ENCODE data around the gene VARS1.
"Not testable (repeated sequence)": the region's sequence is repeated elsewhere in the genome, so short reads cannot be mapped to it uniquely, and the experiment has no call there.

The VARS1 gene

GRCh38 chr6:31795616-31796298 is at the start of gene VARS1:
Gene VARS1 (minus strand): TSS chr6:31795752. CDS start chr6:31795217, 535 bp downstream.
- FAIRE-seq, result no peak

GRCh38 chr6:31844507-31844906 is 49.0 kb upstream of the VARS1 start:
- FAIRE-seq, result no peak

- no peak for FAIRE-seq
These were observed 46.5 kb upstream of the VARS1 start for GRCh38 chr6:31842053-31842452.

- not testable (repeated sequence) for FAIRE-seq
These were observed 44.2 kb upstream of the VARS1 start for GRCh38 chr6:31839779-31840126.

- FAIRE-seq, result no peak
These were observed 43.4 kb upstream of the VARS1 start for GRCh38 chr6:31838968-31839367.

- FAIRE-seq, result not testable (repeated sequence)
These were observed 42.6 kb upstream of the VARS1 start for GRCh38 chr6:31838114-31838553.

GRCh38 chr6:31837369-31838113 is 42.0 kb upstream of the VARS1 start:
- no peak for FAIRE-seq

GRCh38 chr6:31836474-31837368 is 41.2 kb upstream of the VARS1 start:
- no peak for FAIRE-seq

GRCh38 chr6:31836047-31836473 is 40.5 kb upstream of the VARS1 start:
- no peak for FAIRE-seq

GRCh38 chr6:31834367-31835250 is 39.1 kb upstream of the VARS1 start:
- FAIRE-seq, result no peak

- no peak for FAIRE-seq
These were observed 36.0 kb upstream of the VARS1 start for GRCh38 chr6:31831350-31832215.

DNA sequence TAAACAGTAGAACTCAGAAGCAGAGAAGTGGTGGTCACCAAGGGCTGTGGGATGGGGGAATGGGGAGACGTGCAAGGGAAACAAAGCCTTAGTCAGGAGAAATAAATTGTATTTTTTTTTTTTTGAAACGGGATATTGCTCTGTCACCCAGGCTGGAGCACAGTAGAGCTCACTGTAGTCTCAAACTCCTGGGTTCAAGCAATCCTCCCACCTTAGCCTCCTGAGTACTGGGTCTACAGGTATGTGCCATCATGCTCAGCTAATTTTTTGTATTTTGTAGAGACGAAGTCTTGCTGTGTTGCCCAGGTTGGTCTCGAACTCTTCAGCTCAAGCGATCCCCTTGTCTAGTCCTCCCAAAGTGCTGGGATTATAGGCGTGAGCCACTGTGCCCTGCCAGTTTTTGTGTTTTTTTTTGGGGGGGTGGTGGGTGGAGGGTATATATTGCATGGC is 35.4 kb upstream of the VARS1 start:
- no peak for FAIRE-seq

GRCh38 chr6:31829633-31830283 is 34.2 kb upstream of the VARS1 start:
- peak; percentile 24 for FAIRE-seq

DNA sequence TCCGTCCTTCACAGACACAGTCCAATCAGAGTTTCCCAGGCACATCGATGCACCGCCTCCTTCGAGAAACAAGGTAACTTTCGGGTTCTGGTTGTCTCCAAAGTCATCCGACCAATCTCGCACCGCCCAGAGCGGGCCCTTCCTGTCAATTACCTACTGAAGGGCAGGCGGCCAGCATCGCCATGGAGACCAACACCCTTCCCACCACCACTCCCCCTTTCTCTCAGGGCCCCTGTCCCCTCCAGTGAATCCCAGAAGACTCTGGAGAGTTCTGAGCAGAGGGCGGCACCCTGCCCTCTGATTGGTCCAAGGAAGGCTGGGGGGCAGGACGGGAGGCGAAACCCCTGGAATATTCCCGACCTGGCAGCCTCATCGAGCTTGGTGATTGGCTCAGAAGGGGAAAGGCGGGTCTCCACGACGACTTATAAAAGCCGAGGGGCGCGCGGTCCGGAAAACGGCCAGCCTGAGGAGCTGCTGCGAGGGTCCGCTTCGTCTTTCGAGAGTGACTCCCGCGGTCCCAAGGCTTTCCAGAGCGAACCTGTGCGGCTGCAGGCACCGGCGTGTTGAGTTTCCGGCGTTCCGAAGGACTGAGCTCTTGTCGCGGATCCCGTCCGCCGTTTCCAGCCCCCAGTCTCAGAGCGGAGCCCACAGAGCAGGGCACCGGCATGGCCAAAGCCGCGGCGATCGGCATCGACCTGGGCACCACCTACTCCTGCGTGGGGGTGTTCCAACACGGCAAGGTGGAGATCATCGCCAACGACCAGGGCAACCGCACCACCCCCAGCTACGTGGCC is 31.9 kb upstream of the VARS1 start, which contains the start of gene HSPA1B:
Gene HSPA1B (plus strand): TSS at position 453 of the 794 bp plus-strand sequence. CDS start 213 bp downstream, at position 666.
- FAIRE-seq, result peak; percentile 43

DNA sequence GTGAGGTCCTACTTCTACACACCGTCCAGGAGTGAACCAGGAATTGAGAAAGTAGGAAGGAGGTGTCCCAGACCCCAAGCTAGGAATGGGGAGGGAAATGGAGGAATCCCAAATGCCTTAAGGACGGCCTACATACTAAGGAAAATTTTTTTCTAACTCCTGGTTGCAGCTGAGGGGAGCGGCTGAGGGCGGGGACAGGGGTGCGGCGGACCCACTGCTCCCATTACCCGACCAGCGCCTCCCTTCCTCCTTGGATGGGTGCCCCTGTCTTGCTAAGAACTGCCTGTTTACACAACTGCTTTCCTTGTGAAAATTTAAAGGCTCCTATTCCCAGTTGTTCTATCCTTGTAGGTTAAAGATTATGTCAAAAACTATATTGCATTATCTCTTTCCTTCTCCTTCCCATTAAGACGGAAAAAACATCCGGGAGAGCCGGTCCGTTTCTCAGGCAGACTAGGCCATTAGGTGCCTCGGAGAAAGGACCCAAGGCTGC is 31.3 kb upstream of the VARS1 start:
- FAIRE-seq, result no peak

DNA sequence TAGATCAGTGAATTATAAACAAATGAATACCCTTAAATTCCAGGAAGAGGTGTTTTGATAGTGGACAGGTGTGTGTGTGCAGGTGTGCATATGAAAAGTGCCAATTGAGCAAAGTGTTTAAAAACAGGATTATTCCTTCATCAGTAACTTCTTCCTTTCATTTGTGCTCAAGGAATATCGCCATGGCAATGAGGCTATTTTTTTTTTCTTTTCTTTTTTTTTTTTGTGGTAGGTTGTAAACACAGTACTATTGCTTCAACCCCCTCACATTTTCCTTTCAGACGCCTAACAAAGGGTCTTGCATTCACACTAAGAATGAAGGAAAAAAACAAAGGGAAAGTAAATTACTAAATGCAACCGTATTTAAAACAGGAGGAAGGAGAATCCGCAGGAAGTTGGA is 30.0 kb upstream of the VARS1 start:
- FAIRE-seq, result no peak

DNA sequence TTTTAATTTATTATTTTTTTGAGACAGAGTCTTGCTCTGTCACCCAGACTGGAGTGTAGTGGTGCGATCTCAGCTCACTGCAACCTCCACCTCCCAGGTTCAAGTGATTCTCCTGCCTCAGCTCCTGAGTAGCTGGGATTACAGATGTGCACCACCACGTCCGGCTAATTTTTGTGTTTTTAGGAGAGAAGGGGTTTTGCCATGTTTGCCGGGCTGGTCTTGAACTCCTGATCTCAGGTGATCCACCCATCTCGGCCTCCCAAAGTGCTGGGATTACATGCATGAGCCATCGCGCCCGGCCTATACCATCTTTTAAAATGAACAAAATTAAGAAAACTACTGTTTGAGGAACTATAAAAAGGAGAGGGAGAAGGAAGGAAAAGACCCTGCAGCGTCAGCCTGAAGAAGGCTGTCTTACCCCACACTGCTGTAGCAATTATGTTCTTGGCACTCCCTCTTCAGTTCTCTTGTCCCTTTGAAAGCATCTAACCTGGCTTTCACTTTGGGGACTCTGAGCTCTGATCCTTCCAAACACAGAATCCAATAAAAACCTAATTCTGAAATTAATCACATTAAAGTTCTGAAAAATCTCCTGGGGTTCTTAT is 28.1 kb upstream of the VARS1 start:
- FAIRE-seq, result not testable (repeated sequence)

DNA sequence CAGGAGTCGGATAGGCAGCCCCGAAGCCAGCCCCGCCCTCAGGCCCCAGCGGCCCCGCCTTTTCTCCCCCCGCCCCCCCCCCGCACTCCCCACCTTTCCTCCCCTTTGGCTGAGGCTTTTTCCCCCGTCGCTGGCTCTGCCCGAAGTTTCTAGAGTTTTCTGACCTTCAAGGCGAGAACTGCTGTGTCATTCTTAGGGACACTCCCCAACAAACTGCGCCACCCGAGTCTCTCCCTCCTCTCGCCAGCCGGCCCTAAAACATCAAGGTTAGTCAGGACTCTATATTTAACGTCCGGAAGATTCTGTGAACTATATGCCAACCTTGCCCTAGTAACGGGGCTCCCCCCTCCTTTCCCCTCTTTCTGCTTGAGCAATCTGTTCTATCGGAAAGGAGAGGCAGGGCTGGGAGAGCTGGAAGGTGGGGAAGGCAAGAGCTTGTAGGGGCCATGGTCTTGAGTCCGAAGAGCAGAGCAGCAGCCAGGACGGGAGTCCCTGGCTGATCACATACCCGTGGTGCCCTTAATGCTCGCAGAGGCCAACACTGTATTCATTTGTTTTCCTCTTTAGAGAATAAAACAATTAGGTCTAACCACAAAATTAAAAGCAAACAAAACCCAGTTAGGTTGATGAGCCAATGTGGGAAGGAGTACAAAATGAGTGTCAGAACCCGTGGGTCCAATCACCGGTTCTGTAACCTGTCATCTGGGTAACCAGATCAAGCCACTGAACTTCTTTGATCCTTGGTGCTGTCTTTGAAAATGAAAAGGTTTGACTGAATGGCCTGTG is 26.7 kb upstream of the VARS1 start:
- no peak for FAIRE-seq
